ENCODE results near the gene KMT2A. TPM values are rescaled to one million over a fixed set of nuclear protein-coding genes. Genes with fewer than 3 reads are reported as not detected.
"Not testable (repeated sequence)": the region's sequence is repeated elsewhere in the genome, so short reads cannot be mapped to it uniquely, and the experiment has no call there.

KMT2A gene
- total RNA-seq, 2 experiments from 2014 or later: 83.1 to 86.7 TPM

DNA sequence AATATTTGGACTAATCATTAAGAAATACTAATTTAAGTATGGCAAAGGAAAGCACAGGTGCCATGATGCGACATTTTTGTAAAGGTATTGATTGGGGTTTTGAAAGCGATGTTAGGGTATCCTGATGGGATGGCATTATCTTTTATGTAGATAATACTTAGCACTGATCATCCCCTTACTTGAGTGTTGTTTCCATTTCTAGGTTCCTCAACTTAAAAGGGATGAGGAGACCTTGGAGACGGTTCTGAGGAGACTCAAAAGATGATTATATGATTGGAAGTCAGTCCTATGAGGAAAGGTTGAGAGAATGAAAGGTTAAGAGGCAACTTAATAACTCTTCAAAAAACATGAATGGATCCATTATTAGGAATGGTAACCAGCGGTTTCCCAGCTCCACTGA, 11.1 kb downstream of the KMT2A start:
- H3K27ac Mint-ChIP-seq: peak overlapping the region; percentile 19
- CTCF ChIA-PET: interaction anchor here (1.0 to 1.7 kb wide), 6 partner anchors 8 to 152 kb away, joined by 3 to 11 read pairs (median 5); partner anchors contain the start of gene KMT2A
- POLR2A ChIA-PET: interaction anchor here (0.6 to 1.7 kb wide), 4 partner anchors 9 to 465 kb away, joined by 3 to 15 read pairs (median 4); partner anchors contain the start of gene KMT2A
- H3K27me3 Mint-ChIP-seq (ENCODE audit: low read depth): no peaks in the 10 kb centered on the region
- no peak for DNase-seq
- no peak overlapping the region for H3K4me3 Mint-ChIP-seq
- no peaks in the 10 kb centered on the region for H3K9me3 Mint-ChIP-seq (ENCODE audit: insufficient read depth)
- H3K36me3 Mint-ChIP-seq (ENCODE audit: low read depth): peaks cover 48% of the 10 kb centered on the region
- H3K4me1 Mint-ChIP-seq (ENCODE audit: low read depth): peaks cover 67% of the 10 kb centered on the region
- ATAC-seq: no peak

GRCh38 chr11:118448294-118448693, 12.0 kb downstream of the KMT2A start:
- POLR2A ChIA-PET: interaction anchor here (1.0 to 1.7 kb wide), 4 partner anchors 10 to 14 kb away, joined by 3 to 15 read pairs (median 4); partner anchors contain the start of gene KMT2A
- CTCF ChIA-PET: interaction anchor here (0.7 to 1.7 kb wide), 8 partner anchors 9 to 276 kb away, joined by 3 to 11 read pairs (median 4); partner anchors contain the start of gene KMT2A
- H3K36me3 Mint-ChIP-seq (ENCODE audit: low read depth): peaks cover 54% of the 10 kb centered on the region
- H3K4me1 Mint-ChIP-seq (ENCODE audit: low read depth): peaks cover 59% of the 10 kb centered on the region
- H3K27ac Mint-ChIP-seq: peak overlapping the region; percentile 33
- peak; percentile 28 for DNase-seq
- ATAC-seq: peak; percentile 91
- no peaks in the 10 kb centered on the region for H3K27me3 Mint-ChIP-seq (ENCODE audit: low read depth)
- H3K4me3 Mint-ChIP-seq: peak overlapping the region; percentile 20
- H3K9me3 Mint-ChIP-seq (ENCODE audit: insufficient read depth): no peaks in the 10 kb centered on the region

DNA sequence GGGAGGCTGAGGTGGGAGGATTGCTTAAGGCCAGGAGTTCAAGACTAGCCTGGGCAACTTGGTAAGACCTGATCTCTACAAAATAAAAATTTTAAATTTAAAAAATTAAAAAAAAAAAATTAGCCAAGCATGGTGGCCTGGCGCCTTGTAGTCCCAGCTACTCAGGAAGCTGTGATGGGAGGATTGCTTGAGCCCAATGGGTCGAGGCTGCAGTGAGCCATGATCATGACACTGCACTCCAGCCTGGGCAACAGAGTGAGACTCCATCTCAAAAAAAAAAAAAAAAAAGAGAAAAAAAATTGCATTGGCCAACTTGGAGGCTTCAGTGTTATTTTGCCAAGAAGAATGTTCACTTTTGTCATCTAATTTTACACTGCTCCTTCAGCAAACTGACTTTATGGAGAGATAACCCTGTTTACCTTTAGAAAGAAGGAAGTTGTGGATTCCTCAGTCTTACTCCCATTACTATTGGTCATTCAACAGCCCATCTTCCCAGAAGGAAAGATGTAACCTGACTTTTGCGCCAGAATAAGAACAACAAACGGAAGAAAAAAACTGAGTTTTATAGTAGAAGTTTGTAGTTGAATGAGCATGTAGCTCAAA, 13.1 kb downstream of the KMT2A start:
- POLR2A ChIA-PET: interaction anchor here (1.1 kb wide), 1 partner anchor 14 kb away, joined by 3 read pairs; no protein-coding TSS in a partner anchor
- Mint-ChIP-seq H3K9me3 (ENCODE audit: insufficient read depth) (no peaks in the 10 kb centered on the region), H3K36me3 (ENCODE audit: low read depth) (peaks cover 60% of the 10 kb centered on the region), H3K27ac (no peak overlapping the region), H3K4me1 (ENCODE audit: low read depth) (peaks cover 52% of the 10 kb centered on the region), H3K27me3 (ENCODE audit: low read depth) (no peaks in the 10 kb centered on the region), H3K4me3 (no peak overlapping the region)
- ATAC-seq: no peak
- CTCF ChIA-PET: no interaction called here
- no peak for DNase-seq

GRCh38 chr11:118450451-118450850, 14.2 kb downstream of the KMT2A start:
- CTCF ChIA-PET: no interaction called here
- H3K9me3 Mint-ChIP-seq (ENCODE audit: insufficient read depth): no peaks in the 10 kb centered on the region
- DNase-seq: no peak
- peaks cover 58% of the 10 kb centered on the region for H3K36me3 Mint-ChIP-seq (ENCODE audit: low read depth)
- H3K4me3 Mint-ChIP-seq: no peak overlapping the region
- H3K27ac Mint-ChIP-seq: no peak overlapping the region
- no peak for ATAC-seq
- POLR2A ChIA-PET: interaction anchor here (1.1 kb wide), 1 partner anchor 15 kb away, joined by 3 read pairs; no protein-coding TSS in a partner anchor
- no peaks in the 10 kb centered on the region for H3K27me3 Mint-ChIP-seq (ENCODE audit: low read depth)
- H3K4me1 Mint-ChIP-seq (ENCODE audit: low read depth): peaks cover 46% of the 10 kb centered on the region

DNA sequence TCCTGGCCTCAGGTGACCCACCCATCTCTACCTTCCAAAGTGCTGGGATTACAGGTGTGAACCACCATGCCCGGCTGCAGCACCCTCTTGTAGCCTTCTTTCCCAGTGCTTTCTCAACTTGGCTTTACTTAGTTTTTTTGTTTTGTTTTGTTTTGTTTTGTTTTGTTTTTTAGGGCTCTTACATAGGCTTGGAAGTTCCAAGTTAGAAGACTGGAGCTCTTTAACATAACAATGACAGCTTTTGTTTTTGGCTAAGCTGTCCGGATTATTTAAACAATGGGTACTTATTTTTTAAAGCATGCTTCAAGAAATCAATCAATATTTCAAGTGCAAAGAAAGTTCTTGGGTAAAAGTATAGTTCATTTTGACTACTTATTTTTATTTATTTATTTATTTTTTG, 25.9 kb downstream of the KMT2A start:
- Mint-ChIP-seq H3K4me1 (ENCODE audit: low read depth) (peaks cover 9% of the 10 kb centered on the region), H3K36me3 (ENCODE audit: low read depth) (peaks cover 18% of the 10 kb centered on the region), H3K27ac (no peak overlapping the region), H3K27me3 (ENCODE audit: low read depth) (no peaks in the 10 kb centered on the region), H3K9me3 (ENCODE audit: insufficient read depth) (no peaks in the 10 kb centered on the region), H3K4me3 (no peak overlapping the region)
- no peak for DNase-seq
- ATAC-seq: no peak
- ChIA-PET POLR2A (no interaction called here), CTCF (interaction anchor here (1.2 kb wide), 1 partner anchor 290 kb away, joined by 3 read pairs; no protein-coding TSS in a partner anchor)

- H3K36me3 Mint-ChIP-seq (ENCODE audit: low read depth): peaks cover 42% of the 10 kb centered on the region
- ATAC-seq; DNase-seq; H3K27ac Mint-ChIP-seq; H3K9me3 Mint-ChIP-seq (ENCODE audit: insufficient read depth); POLR2A ChIA-PET; H3K27me3 Mint-ChIP-seq (ENCODE audit: low read depth); H3K4me3 Mint-ChIP-seq: not testable (repeated sequence)
- CTCF ChIA-PET: interaction anchor here (1.1 kb wide), 1 partner anchor 34 kb away, joined by 4 read pairs; no protein-coding TSS in a partner anchor
- H3K4me1 Mint-ChIP-seq (ENCODE audit: low read depth): peaks cover 23% of the 10 kb centered on the region
Measured at GRCh38 chr11:118468968-118469367, 32.7 kb downstream of the KMT2A start.

DNA sequence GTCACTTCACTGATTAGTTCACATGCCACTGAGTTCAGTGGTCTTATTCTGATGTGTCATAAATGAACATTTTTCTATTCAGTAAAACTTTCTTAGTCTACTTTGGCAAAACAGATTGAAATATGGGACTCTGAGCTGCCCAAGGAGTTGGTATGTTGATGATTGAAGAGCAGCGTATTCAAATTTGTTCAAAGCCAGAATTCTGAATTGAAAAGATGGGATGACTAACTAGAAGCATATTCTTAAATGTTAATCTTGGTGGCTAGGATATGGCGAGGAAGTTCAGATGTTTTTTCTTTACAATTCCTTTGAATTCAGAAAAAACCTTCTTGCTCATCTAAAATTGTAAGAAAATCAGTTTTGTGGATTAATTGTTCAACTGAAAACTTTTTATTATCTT, 34.7 kb downstream of the KMT2A start:
- ATAC-seq (no peak), DNase-seq (no peak)
- Mint-ChIP-seq H3K27ac (no peak overlapping the region), H3K4me3 (no peak overlapping the region), H3K36me3 (ENCODE audit: low read depth) (peaks cover 46% of the 10 kb centered on the region), H3K4me1 (ENCODE audit: low read depth) (peaks cover 20% of the 10 kb centered on the region), H3K9me3 (ENCODE audit: insufficient read depth) (no peaks in the 10 kb centered on the region), H3K27me3 (ENCODE audit: low read depth) (no peaks in the 10 kb centered on the region)
- POLR2A ChIA-PET: interaction anchor here (1.0 kb wide), 1 partner anchor 54 kb away, joined by 3 read pairs; no protein-coding TSS in a partner anchor
- CTCF ChIA-PET: interaction anchor here (0.8 to 1.4 kb wide), 7 partner anchors 10 to 65 kb away, joined by 3 to 4 read pairs (median 3); no protein-coding TSS in a partner anchor

DNA sequence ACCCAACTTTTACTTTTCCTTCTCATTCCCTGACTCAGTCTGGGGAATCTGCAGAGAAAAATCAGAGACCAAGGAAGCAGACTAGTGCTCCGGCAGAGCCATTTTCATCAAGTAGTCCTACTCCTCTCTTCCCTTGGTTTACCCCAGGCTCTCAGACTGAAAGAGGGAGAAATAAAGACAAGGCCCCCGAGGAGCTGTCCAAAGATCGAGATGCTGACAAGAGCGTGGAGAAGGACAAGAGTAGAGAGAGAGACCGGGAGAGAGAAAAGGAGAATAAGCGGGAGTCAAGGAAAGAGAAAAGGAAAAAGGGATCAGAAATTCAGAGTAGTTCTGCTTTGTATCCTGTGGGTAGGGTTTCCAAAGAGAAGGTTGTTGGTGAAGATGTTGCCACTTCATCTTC, 37.2 kb downstream of the KMT2A start:
- ChIA-PET CTCF (interaction anchor here (1.2 kb wide), 1 partner anchor 15 kb away, joined by 3 read pairs; no protein-coding TSS in a partner anchor), POLR2A (interaction anchor here (0.7 kb wide), 1 partner anchor 219 kb away, joined by 3 read pairs; no protein-coding TSS in a partner anchor)
- H3K36me3 Mint-ChIP-seq (ENCODE audit: low read depth): peaks cover 65% of the 10 kb centered on the region
- no peaks in the 10 kb centered on the region for H3K9me3 Mint-ChIP-seq (ENCODE audit: insufficient read depth)
- H3K27me3 Mint-ChIP-seq (ENCODE audit: low read depth): no peaks in the 10 kb centered on the region
- peak overlapping the region; percentile 11 for H3K27ac Mint-ChIP-seq
- DNase-seq (no peak), ATAC-seq (no peak)
- H3K4me3 Mint-ChIP-seq: no peak overlapping the region
- H3K4me1 Mint-ChIP-seq (ENCODE audit: low read depth): peaks cover 14% of the 10 kb centered on the region

DNA sequence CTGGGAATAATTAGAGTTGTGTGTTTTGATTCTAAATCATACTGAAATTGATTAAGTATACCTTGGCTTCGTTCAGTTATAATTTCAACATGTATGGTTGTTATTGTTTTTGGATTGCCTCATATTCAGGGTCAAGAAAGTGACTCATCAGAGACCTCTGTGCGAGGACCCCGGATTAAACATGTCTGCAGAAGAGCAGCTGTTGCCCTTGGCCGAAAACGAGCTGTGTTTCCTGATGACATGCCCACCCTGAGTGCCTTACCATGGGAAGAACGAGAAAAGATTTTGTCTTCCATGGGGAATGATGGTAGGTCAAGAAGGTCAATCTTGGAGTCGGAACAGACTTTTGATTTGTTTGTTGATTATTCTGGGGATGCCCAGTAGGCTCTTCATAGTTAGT, 40.4 kb downstream of the KMT2A start:
- CTCF ChIA-PET: no interaction called here
- H3K36me3 Mint-ChIP-seq (ENCODE audit: low read depth): peaks cover 72% of the 10 kb centered on the region
- no peaks in the 10 kb centered on the region for H3K9me3 Mint-ChIP-seq (ENCODE audit: insufficient read depth)
- DNase-seq (no peak), ATAC-seq (no peak)
- no peak overlapping the region for H3K4me3 Mint-ChIP-seq
- no peaks in the 10 kb centered on the region for H3K27me3 Mint-ChIP-seq (ENCODE audit: low read depth)
- POLR2A ChIA-PET: interaction anchor here (0.6 kb wide), 1 partner anchor 95 kb away, joined by 4 read pairs; no protein-coding TSS in a partner anchor
- no peak overlapping the region for H3K27ac Mint-ChIP-seq
- H3K4me1 Mint-ChIP-seq (ENCODE audit: low read depth): peaks cover 3% of the 10 kb centered on the region

GRCh38 chr11:118481238-118481637, 44.9 kb downstream of the KMT2A start:
- H3K4me1 Mint-ChIP-seq (ENCODE audit: low read depth); ATAC-seq; H3K4me3 Mint-ChIP-seq; DNase-seq; POLR2A ChIA-PET; H3K27me3 Mint-ChIP-seq (ENCODE audit: low read depth); H3K9me3 Mint-ChIP-seq (ENCODE audit: insufficient read depth); H3K27ac Mint-ChIP-seq: not testable (repeated sequence)
- CTCF ChIA-PET: interaction anchor here (1.0 to 1.6 kb wide), 2 partner anchors 40 to 47 kb away, joined by 3 read pairs; no protein-coding TSS in a partner anchor
- peaks cover 65% of the 10 kb centered on the region for H3K36me3 Mint-ChIP-seq (ENCODE audit: low read depth)

- Mint-ChIP-seq H3K36me3 (ENCODE audit: low read depth) (peaks cover 54% of the 10 kb centered on the region), H3K4me3 (no peak overlapping the region), H3K27me3 (ENCODE audit: low read depth) (no peaks in the 10 kb centered on the region), H3K9me3 (ENCODE audit: insufficient read depth) (no peaks in the 10 kb centered on the region), H3K27ac (no peak overlapping the region), H3K4me1 (ENCODE audit: low read depth) (no peaks in the 10 kb centered on the region)
- ATAC-seq: no peak
- ChIA-PET CTCF (interaction anchor here (0.7 to 1.0 kb wide), 2 partner anchors 49 to 84 kb away, joined by 3 read pairs; no protein-coding TSS in a partner anchor), POLR2A (no interaction called here)
- no peak for DNase-seq
Measured at GRCh38 chr11:118484405-118484804, 48.1 kb downstream of the KMT2A start.

DNA sequence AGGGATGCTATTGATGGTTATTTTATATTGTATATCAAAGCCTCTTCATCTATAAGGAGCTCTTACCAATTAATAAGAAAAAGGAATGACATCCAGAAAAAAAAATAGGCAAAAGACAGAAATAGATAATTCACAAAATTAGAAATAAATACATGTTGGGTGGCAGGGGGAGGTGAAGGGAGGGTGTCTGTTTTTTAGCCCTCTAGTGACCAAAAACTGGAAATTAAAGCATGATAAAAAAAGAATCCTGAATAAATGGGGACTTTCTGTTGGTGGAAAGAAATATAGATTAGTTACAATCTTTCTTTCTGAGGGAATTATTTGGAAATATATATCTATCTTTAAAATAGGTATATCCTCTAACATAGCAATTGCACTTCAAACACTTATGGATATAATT, 49.0 kb downstream of the KMT2A start:
- ATAC-seq (no peak), DNase-seq (no peak)
- H3K36me3 Mint-ChIP-seq (ENCODE audit: low read depth): peaks cover 53% of the 10 kb centered on the region
- H3K27me3 Mint-ChIP-seq (ENCODE audit: low read depth): no peaks in the 10 kb centered on the region
- H3K4me1 Mint-ChIP-seq (ENCODE audit: low read depth): no peaks in the 10 kb centered on the region
- ChIA-PET POLR2A (no interaction called here), CTCF (interaction anchor here (0.7 to 1.0 kb wide), 2 partner anchors 50 to 85 kb away, joined by 3 read pairs; no protein-coding TSS in a partner anchor)
- no peaks in the 10 kb centered on the region for H3K9me3 Mint-ChIP-seq (ENCODE audit: insufficient read depth)
- no peak overlapping the region for H3K4me3 Mint-ChIP-seq
- no peak overlapping the region for H3K27ac Mint-ChIP-seq
